CD4-positive, CD25-positive, alpha-beta regulatory T cell (primary cell): Measurements from ENCODE around the gene ZNF184. TPM values are rescaled to one million over a fixed set of nuclear protein-coding genes. Genes with fewer than 3 reads are reported as not detected.
"Not testable (repeated sequence)": the region's sequence is repeated elsewhere in the genome, so short reads cannot be mapped to it uniquely, and the experiment has no call there.

Source experiments
- ATAC-seq, 2 donors: fragments of 150-1000 bp; cut with Tn5 transposase; one replicate each; pipeline ENCODE4 v1.10.0; 2021; ENCODE audit warnings: low read depth in 2 of 2, moderate number of reproducible peaks in 2 of 2, moderate library complexity in 1 of 2
- DNase-seq, 3 donors: peaks; one replicate each; pipeline versions ENCODE4 v3.0.0 to v3.0.0-alpha.2; 2012 to 2022; ENCODE audit warnings: mixed read lengths in 1 of 3
- H3K27ac ChIP-seq: one replicate; pipeline ENCODE4 v1.7.0; 2013; ENCODE audit warnings: mild to moderate bottlenecking, low read length; ENCODE audit not compliant: insufficient read depth, poor library complexity, severe bottlenecking
- H3K27me3 ChIP-seq: one replicate; pipeline ENCODE4 v1.7.0; 2013; ENCODE audit warnings: low read length; ENCODE audit not compliant: control insufficient read depth, insufficient read depth
- H3K36me3 ChIP-seq: one replicate; pipeline ENCODE4 v1.7.0; 2013; ENCODE audit warnings: mild to moderate bottlenecking, low read length, moderate library complexity; ENCODE audit not compliant: control insufficient read depth, insufficient read depth
- H3K4me1 ChIP-seq: 2 replicates; pipeline ENCODE4 v1.7.0; 2013; ENCODE audit warnings: mild to moderate bottlenecking, low read length; ENCODE audit not compliant: insufficient read depth, control insufficient read depth, poor library complexity, severe bottlenecking
- H3K4me3 ChIP-seq: one replicate; pipeline ENCODE4 v1.7.0; 2013; ENCODE audit warnings: low read depth, mild to moderate bottlenecking, low read length, moderate library complexity
- H3K9me3 ChIP-seq, 2 experiments: 1 replicate in 1 of 2; 2 replicates in 1 of 2; pipeline ENCODE4 v1.7.0; 2013; ENCODE audit warnings: low read length in 2 of 2, mild to moderate bottlenecking in 1 of 2, moderate library complexity in 1 of 2; ENCODE audit not compliant: control insufficient read depth in 2 of 2
- H3K27ac Mint-ChIP-seq, 3 donors: one replicate each; pipeline ENCODE4 v1.8.0; 2020 to 2022; ENCODE audit warnings: mild to moderate bottlenecking in 3 of 3, mixed read lengths in 3 of 3, moderate library complexity in 2 of 3
- H3K27me3 Mint-ChIP-seq: one replicate; pipeline ENCODE4 v1.8.0; 2022; ENCODE audit warnings: mild to moderate bottlenecking, mixed read lengths
- H3K36me3 Mint-ChIP-seq: one replicate; pipeline ENCODE4 v1.8.0; 2020; ENCODE audit warnings: mixed read lengths
- H3K4me1 Mint-ChIP-seq, 4 donors: one replicate each; pipeline ENCODE4 v1.8.0; 2020 to 2022; ENCODE audit warnings: mixed read lengths in 4 of 4, mild to moderate bottlenecking in 1 of 4
- H3K4me3 Mint-ChIP-seq, 4 donors: one replicate each; pipeline ENCODE4 v1.8.0; 2020 to 2022; ENCODE audit warnings: mild to moderate bottlenecking in 4 of 4, mixed read lengths in 4 of 4, moderate library complexity in 3 of 4
- H3K9me3 Mint-ChIP-seq, 7 donors: one replicate each; pipeline ENCODE4 v1.8.0; 2020 to 2022; ENCODE audit warnings: mixed read lengths in 7 of 7, mild to moderate bottlenecking in 3 of 7, moderate library complexity in 2 of 7
- polyA plus RNA-seq, 4 donors: library from polyadenylated mRNA; unstranded; fragments of 300-500 nt; fragmentation: Illumina TruSeq; gene quantifications; one replicate each; pipeline ENCODE4 v1.2.3, GENCODE V29; 2021
- total RNA-seq: library from RNA; stranded (reverse); gene quantifications from one replicate; pipeline ENCODE4 v1.2.3, GENCODE V29; 2022

The ZNF184 gene
- total and polyA plus RNA-seq, 5 donors from 2014 or later = 6.1 to 14.9 (median 9.2) TPM

GRCh38 chr6:27428966-27429365 is 43.9 kb downstream of the ZNF184 start:
- Mint-ChIP-seq H3K27ac (no peak overlapping the region), H3K36me3 (no peaks in the 10 kb centered on the region)
- no peak overlapping the region for H3K27ac ChIP-seq

GRCh38 chr6:27428502-27428901 is 44.4 kb downstream of the ZNF184 start:
- Mint-ChIP-seq H3K27ac (no peak overlapping the region), H3K27me3 (peaks cover under 1% of the 10 kb centered on the region), H3K36me3 (no peaks in the 10 kb centered on the region), H3K9me3 (peaks cover 0 to 8% (median 3%) of the 10 kb centered on the region in 7 donors), H3K4me3 (no peak overlapping the region), H3K4me1 (no peaks in the 10 kb centered on the region)
- no peak for ATAC-seq
- Histone ChIP-seq H3K4me3 (no peak overlapping the region), H3K36me3 (no peaks in the 10 kb centered on the region), H3K27ac (no peak overlapping the region), H3K9me3 (peaks cover 0 to 7% of the 10 kb centered on the region in 2 experiments), H3K4me1 (no peaks in the 10 kb centered on the region), H3K27me3 (peaks cover 2% of the 10 kb centered on the region)
- no peak for DNase-seq

More at GRCh38 chr6:27428966-27429365, 43.9 kb downstream of the ZNF184 start:
- ATAC-seq (no peak), DNase-seq (no peak)
- Mint-ChIP-seq H3K27me3 (peaks cover 5% of the 10 kb centered on the region), H3K9me3 (peaks cover 0 to 8% (median 5%) of the 10 kb centered on the region in 7 donors), H3K4me1 (no peaks in the 10 kb centered on the region), H3K4me3 (no peak overlapping the region)
- Histone ChIP-seq H3K4me3 (no peak overlapping the region), H3K9me3 (peaks cover 0 to 7% of the 10 kb centered on the region in 2 experiments), H3K27me3 (peaks cover 2% of the 10 kb centered on the region), H3K36me3 (no peaks in the 10 kb centered on the region), H3K4me1 (no peaks in the 10 kb centered on the region)

- peaks cover 2% of the 10 kb centered on the region for H3K27me3 ChIP-seq
- H3K27ac Mint-ChIP-seq = no peak overlapping the region
- H3K27ac ChIP-seq = no peak overlapping the region
- H3K4me3 Mint-ChIP-seq = no peak overlapping the region
- no peaks in the 10 kb centered on the region for H3K36me3 ChIP-seq
- peaks cover 8% of the 10 kb centered on the region for H3K27me3 Mint-ChIP-seq
- no peaks in the 10 kb centered on the region for H3K4me1 Mint-ChIP-seq
- peaks cover 0 to 7% of the 10 kb centered on the region in 2 experiments for H3K9me3 ChIP-seq
- no peak overlapping the region for H3K4me3 ChIP-seq
- H3K9me3 Mint-ChIP-seq = peaks cover 0 to 5% (median 2%) of the 10 kb centered on the region in 7 donors
- DNase-seq = no peak
- no peak for ATAC-seq
- H3K36me3 Mint-ChIP-seq = no peaks in the 10 kb centered on the region
- H3K4me1 ChIP-seq = no peaks in the 10 kb centered on the region
These were observed 46.8 kb downstream of the ZNF184 start for GRCh38 chr6:27426045-27426620.

GRCh38 chr6:27424851-27425250 is 48.1 kb downstream of the ZNF184 start:
- not testable (repeated sequence) for H3K36me3 Mint-ChIP-seq, H3K27me3 ChIP-seq, H3K4me1 Mint-ChIP-seq, H3K4me1 ChIP-seq, ATAC-seq, H3K9me3 ChIP-seq, H3K4me3 ChIP-seq, H3K4me3 Mint-ChIP-seq, H3K36me3 ChIP-seq, DNase-seq, H3K27ac Mint-ChIP-seq, H3K9me3 Mint-ChIP-seq, H3K27ac ChIP-seq, H3K27me3 Mint-ChIP-seq

- Mint-ChIP-seq H3K4me3 (no peak overlapping the region), H3K36me3 (no peaks in the 10 kb centered on the region), H3K27ac (no peak overlapping the region), H3K27me3 (peaks cover 16% of the 10 kb centered on the region), H3K4me1 (no peaks in the 10 kb centered on the region), H3K9me3 (peaks cover 0 to 4% (median 1%) of the 10 kb centered on the region in 7 donors)
- ATAC-seq = no peak
- no peaks in the 10 kb centered on the region for H3K36me3 ChIP-seq
- no peaks in the 10 kb centered on the region for H3K9me3 ChIP-seq
- no peak overlapping the region for H3K27ac ChIP-seq
- H3K4me3 ChIP-seq = no peak overlapping the region
- no peaks in the 10 kb centered on the region for H3K4me1 ChIP-seq
- H3K27me3 ChIP-seq = peaks cover 2% of the 10 kb centered on the region
- no peak for DNase-seq
These were observed 50.1 kb downstream of the ZNF184 start for GRCh38 chr6:27422651-27423332.

- Histone ChIP-seq H3K27ac (no peak overlapping the region), H3K4me1 (no peaks in the 10 kb centered on the region), H3K36me3 (no peaks in the 10 kb centered on the region), H3K27me3 (peaks cover 2% of the 10 kb centered on the region), H3K4me3 (no peak overlapping the region), H3K9me3 (no peaks in the 10 kb centered on the region)
- no peaks in the 10 kb centered on the region for H3K4me1 Mint-ChIP-seq
- no peak overlapping the region for H3K4me3 Mint-ChIP-seq
- peaks cover 0 to 5% (median 3%) of the 10 kb centered on the region in 7 donors for H3K9me3 Mint-ChIP-seq
- DNase-seq (no peak), ATAC-seq (no peak)
- H3K27me3 Mint-ChIP-seq = peaks cover 27% of the 10 kb centered on the region
- no peak overlapping the region for H3K27ac Mint-ChIP-seq
- no peaks in the 10 kb centered on the region for H3K36me3 Mint-ChIP-seq
These were observed 53.5 kb downstream of the ZNF184 start for GRCh38 chr6:27419363-27419762.

- no peak overlapping the region for H3K27ac Mint-ChIP-seq
These were observed 57.0 kb downstream of the ZNF184 start for GRCh38 chr6:27415898-27416297.

GRCh38 chr6:27414996-27415395 is 57.9 kb downstream of the ZNF184 start:
- peaks cover 19% of the 10 kb centered on the region for H3K27me3 Mint-ChIP-seq
- Histone ChIP-seq H3K27me3 (no peaks in the 10 kb centered on the region), H3K9me3 (no peaks in the 10 kb centered on the region), H3K27ac (no peak overlapping the region), H3K4me3 (no peak overlapping the region), H3K36me3 (no peaks in the 10 kb centered on the region), H3K4me1 (no peaks in the 10 kb centered on the region)
- H3K4me1 Mint-ChIP-seq = no peaks in the 10 kb centered on the region
- DNase-seq (no peak), ATAC-seq (no peak)
- peaks cover 0 to 6% (median 1%) of the 10 kb centered on the region in 7 donors for H3K9me3 Mint-ChIP-seq
- H3K36me3 Mint-ChIP-seq = no peaks in the 10 kb centered on the region
- H3K27ac Mint-ChIP-seq = no peak overlapping the region
- no peak overlapping the region for H3K4me3 Mint-ChIP-seq

More at GRCh38 chr6:27415898-27416297, 57.0 kb downstream of the ZNF184 start:
- DNase-seq (no peak), ATAC-seq (no peak)
- Histone ChIP-seq H3K36me3 (no peaks in the 10 kb centered on the region), H3K9me3 (no peaks in the 10 kb centered on the region), H3K4me3 (no peak overlapping the region), H3K4me1 (no peaks in the 10 kb centered on the region), H3K27me3 (peaks cover 2% of the 10 kb centered on the region), H3K27ac (no peak overlapping the region)
- Mint-ChIP-seq H3K4me1 (no peaks in the 10 kb centered on the region), H3K9me3 (peaks cover 0 to 6% (median 3%) of the 10 kb centered on the region in 7 donors), H3K27me3 (peaks cover 19% of the 10 kb centered on the region), H3K36me3 (no peaks in the 10 kb centered on the region), H3K4me3 (no peak overlapping the region)
